ENCODE measurements around the gene ABCC8. TPM values are rescaled to one million over a fixed set of nuclear protein-coding genes. Genes with fewer than 3 reads are reported as not detected.

Gene ABCC8
- total RNA-seq, 1 donor from 2014 or later, result 3.7 TPM

DNA sequence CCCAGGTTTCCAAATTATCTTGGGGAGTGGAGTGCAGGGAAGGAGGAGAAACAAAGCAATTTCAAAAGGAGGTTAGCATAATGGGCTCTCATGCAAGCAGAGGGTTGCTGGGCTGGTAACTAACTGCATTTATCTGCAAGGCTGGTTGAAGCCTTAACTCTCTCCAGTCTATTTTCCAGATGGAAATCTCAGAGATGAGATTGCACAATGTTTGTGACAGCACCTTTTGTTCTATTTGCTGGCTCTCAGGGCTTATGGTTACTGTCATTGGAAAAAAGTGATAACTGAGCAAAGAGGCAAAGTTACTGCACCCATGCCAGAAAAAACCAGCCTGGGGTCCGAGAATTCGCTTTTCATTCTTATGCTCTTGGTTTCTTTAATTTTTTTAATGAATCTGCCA, 33.2 kb downstream of the ABCC8 start:
- Histone ChIP-seq H3K27me3 (ENCODE audit: control insufficient read depth in 3 of 3, insufficient read depth in 3 of 3, low read length in 3 of 3) (peaks cover 0 to 14% (median 4%) of the 10 kb centered on the region in 3 donors), H3K9ac (ENCODE audit: low read depth in 1 of 3, low read length in 3 of 3) (no peak overlapping the region)

DNA sequence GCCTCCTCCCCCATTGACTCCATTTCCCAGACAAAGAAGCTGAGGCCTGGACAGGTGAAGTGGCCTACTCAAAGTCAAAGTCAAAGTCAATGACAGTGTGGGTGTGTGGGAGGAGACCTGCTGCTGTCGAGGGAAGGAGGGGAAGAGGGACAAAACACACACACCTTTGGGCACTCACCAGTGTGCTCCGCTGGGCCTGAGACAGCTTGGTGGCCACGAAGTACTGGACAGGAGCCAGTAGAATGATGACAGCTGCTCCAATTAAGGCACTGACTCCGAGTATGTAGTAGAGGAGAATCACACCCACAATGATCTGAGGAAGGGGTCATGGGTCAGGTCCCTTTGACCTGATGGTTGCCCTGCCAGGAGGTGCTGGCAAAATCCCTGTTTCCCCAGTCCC, 33.6 kb downstream of the ABCC8 start:
- no peaks in the 10 kb centered on the region for H3K9me3 ChIP-seq (ENCODE audit: control insufficient read depth in 3 of 3, low read length in 3 of 3)
- H3K4me1 ChIP-seq (ENCODE audit: control insufficient read depth in 3 of 3, insufficient read depth in 3 of 3, low read length in 3 of 3), result peaks cover 0 to 7% (median 7%) of the 10 kb centered on the region in 3 donors
- no peak overlapping the region for H3K4me3 ChIP-seq (ENCODE audit: low read length in 3 of 3)
- H3K36me3 ChIP-seq (ENCODE audit: control insufficient read depth in 3 of 3, insufficient read depth in 3 of 3, low read length in 3 of 3), result no peaks in the 10 kb centered on the region
- peaks cover 0 to 14% (median 4%) of the 10 kb centered on the region in 3 donors for H3K27me3 ChIP-seq (ENCODE audit: control insufficient read depth in 3 of 3, insufficient read depth in 3 of 3, low read length in 3 of 3)
- H3K9ac ChIP-seq (ENCODE audit: low read depth in 1 of 3, low read length in 3 of 3), result no peak overlapping the region
- no peak overlapping the region for H3K27ac ChIP-seq (ENCODE audit: low read depth, low read length)

More for the DNA sequence above, 33.2 kb downstream of the ABCC8 start:
- no peaks in the 10 kb centered on the region for H3K36me3 ChIP-seq (ENCODE audit: control insufficient read depth in 3 of 3, insufficient read depth in 3 of 3, low read length in 3 of 3)
- no peaks in the 10 kb centered on the region for H3K9me3 ChIP-seq (ENCODE audit: control insufficient read depth in 3 of 3, low read length in 3 of 3)
- no peak overlapping the region for H3K27ac ChIP-seq (ENCODE audit: low read depth, low read length)
- peaks cover 0 to 7% (median 7%) of the 10 kb centered on the region in 3 donors for H3K4me1 ChIP-seq (ENCODE audit: control insufficient read depth in 3 of 3, insufficient read depth in 3 of 3, low read length in 3 of 3)
- no peak overlapping the region for H3K4me3 ChIP-seq (ENCODE audit: low read length in 3 of 3)

DNA sequence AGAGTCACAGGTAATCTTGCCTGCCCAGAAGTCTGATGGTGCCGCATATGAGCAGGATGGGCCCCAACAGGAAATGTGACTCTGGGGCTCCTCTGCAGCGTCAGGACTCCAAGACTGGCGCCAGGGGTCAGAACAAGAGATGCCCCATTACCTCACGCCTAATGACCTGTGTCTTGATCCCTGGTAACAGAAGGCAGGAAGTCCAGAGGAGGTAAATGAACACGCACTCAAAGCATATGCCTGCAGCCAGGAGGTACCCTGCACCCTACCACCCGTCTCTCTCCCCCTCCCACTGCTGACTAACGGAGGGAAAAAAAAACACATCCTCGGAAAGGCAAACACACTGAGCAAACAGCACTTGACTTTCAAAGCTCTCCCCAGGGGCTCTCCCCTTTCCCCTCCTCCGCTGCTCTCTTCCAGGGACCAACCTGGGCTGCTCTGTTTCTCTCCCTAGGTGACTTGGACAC, 37.3 kb downstream of the ABCC8 start:
- peaks cover 0 to 7% (median 6%) of the 10 kb centered on the region in 3 donors for H3K4me1 ChIP-seq (ENCODE audit: control insufficient read depth in 3 of 3, insufficient read depth in 3 of 3, low read length in 3 of 3)

DNA sequence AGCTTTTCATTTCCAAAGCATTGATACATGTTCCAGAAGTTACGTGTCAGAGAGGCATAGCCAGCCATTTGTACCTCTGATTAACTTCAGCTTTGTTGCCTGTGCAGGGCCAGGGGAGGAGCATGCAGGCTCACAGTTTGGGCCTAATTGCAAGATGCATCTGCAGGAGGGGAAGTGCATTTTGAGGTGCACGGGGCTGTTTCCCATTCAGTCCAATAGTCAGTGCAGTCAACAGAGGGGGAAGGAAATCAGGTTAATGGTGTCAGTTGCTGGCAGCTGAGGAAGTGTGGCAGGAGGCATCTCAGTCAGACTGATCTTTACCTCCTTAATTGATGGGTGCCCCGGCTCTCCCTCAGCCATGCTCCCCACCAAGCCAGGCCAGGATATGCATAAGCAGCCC, 39.3 kb downstream of the ABCC8 start:
- Histone ChIP-seq H3K36me3 (ENCODE audit: control insufficient read depth in 3 of 3, insufficient read depth in 3 of 3, low read length in 3 of 3) (no peaks in the 10 kb centered on the region), H3K27ac (ENCODE audit: low read depth, low read length) (no peak overlapping the region), H3K9me3 (ENCODE audit: control insufficient read depth in 3 of 3, low read length in 3 of 3) (no peaks in the 10 kb centered on the region), H3K4me3 (ENCODE audit: low read length in 3 of 3) (no peak overlapping the region), H3K9ac (ENCODE audit: low read depth in 1 of 3, low read length in 3 of 3) (no peak overlapping the region), H3K4me1 (ENCODE audit: control insufficient read depth in 3 of 3, insufficient read depth in 3 of 3, low read length in 3 of 3) (peaks cover 1 to 3% (median 3%) of the 10 kb centered on the region in 3 donors), H3K27me3 (ENCODE audit: control insufficient read depth in 3 of 3, insufficient read depth in 3 of 3, low read length in 3 of 3) (peaks cover 0 to 14% (median 0%) of the 10 kb centered on the region in 3 donors)

More for the DNA sequence above, 37.3 kb downstream of the ABCC8 start:
- H3K9me3 ChIP-seq (ENCODE audit: control insufficient read depth in 3 of 3, low read length in 3 of 3), result no peaks in the 10 kb centered on the region
- no peaks in the 10 kb centered on the region for H3K36me3 ChIP-seq (ENCODE audit: control insufficient read depth in 3 of 3, insufficient read depth in 3 of 3, low read length in 3 of 3)
- H3K9ac ChIP-seq (ENCODE audit: low read depth in 1 of 3, low read length in 3 of 3), result no peak overlapping the region
- H3K4me3 ChIP-seq (ENCODE audit: low read length in 3 of 3), result no peak overlapping the region
- H3K27ac ChIP-seq (ENCODE audit: low read depth, low read length), result no peak overlapping the region
- H3K27me3 ChIP-seq (ENCODE audit: control insufficient read depth in 3 of 3, insufficient read depth in 3 of 3, low read length in 3 of 3), result peaks cover 0 to 14% (median 3%) of the 10 kb centered on the region in 3 donors

DNA sequence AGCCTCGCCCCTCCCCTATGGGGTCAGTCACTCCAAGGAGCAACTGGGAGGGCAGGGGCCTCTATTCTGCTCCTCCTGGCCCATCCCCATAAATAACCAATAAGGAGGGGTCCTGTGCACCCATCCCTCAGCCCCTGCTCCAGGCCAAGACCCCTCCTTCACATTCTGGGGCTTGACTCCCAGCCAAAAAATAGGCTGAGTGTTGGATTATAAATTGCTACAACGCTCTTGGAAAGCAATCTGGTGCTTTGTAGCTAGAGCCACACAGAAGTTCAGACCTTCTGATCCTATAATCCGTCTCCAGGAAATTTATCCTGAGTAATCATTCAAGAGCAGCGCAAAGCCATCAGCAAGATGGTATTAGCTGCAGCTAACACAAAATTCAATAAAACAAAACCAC, 42.5 kb downstream of the ABCC8 start:
- H3K27ac ChIP-seq (ENCODE audit: low read depth, low read length), result no peak overlapping the region
- peaks cover 0 to 3% (median 0%) of the 10 kb centered on the region in 3 donors for H3K27me3 ChIP-seq (ENCODE audit: control insufficient read depth in 3 of 3, insufficient read depth in 3 of 3, low read length in 3 of 3)
- no peaks in the 10 kb centered on the region for H3K36me3 ChIP-seq (ENCODE audit: control insufficient read depth in 3 of 3, insufficient read depth in 3 of 3, low read length in 3 of 3)
- no peak overlapping the region for H3K9ac ChIP-seq (ENCODE audit: low read depth in 1 of 3, low read length in 3 of 3)
- no peak overlapping the region for H3K4me3 ChIP-seq (ENCODE audit: low read length in 3 of 3)
- H3K9me3 ChIP-seq (ENCODE audit: control insufficient read depth in 3 of 3, low read length in 3 of 3), result no peaks in the 10 kb centered on the region
- H3K4me1 ChIP-seq (ENCODE audit: control insufficient read depth in 3 of 3, insufficient read depth in 3 of 3, low read length in 3 of 3), result peaks cover 20 to 30% (median 21%) of the 10 kb centered on the region in 3 donors

DNA sequence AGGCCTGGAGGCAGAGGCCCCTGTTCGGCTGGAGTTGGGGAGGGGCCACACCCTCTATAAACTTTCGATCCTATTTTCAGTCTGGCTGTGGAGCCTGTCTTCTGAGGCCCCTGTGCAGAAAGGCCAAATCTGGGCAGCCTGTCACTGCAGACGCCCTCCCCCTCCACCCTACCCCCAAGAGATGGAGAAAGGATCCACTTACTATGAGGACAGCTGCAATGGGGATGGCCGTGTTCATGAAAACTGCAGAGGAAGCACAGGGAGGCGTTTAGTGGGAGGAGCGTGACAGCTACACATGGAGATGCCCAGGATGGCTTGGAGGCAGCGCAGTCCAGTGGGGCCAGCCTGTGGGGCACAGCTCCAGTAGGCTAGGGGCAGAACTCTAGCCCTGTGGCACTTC, 44.6 kb downstream of the ABCC8 start:
- Histone ChIP-seq H3K4me1 (ENCODE audit: control insufficient read depth in 3 of 3, insufficient read depth in 3 of 3, low read length in 3 of 3) (peaks cover 23 to 38% (median 27%) of the 10 kb centered on the region in 3 donors), H3K4me3 (ENCODE audit: low read length in 3 of 3) (no peak overlapping the region), H3K27ac (ENCODE audit: low read depth, low read length) (no peak overlapping the region), H3K9me3 (ENCODE audit: control insufficient read depth in 3 of 3, low read length in 3 of 3) (no peaks in the 10 kb centered on the region), H3K9ac (ENCODE audit: low read depth in 1 of 3, low read length in 3 of 3) (peak overlapping the region in 1 of 3 donors; percentile 33), H3K36me3 (ENCODE audit: control insufficient read depth in 3 of 3, insufficient read depth in 3 of 3, low read length in 3 of 3) (no peaks in the 10 kb centered on the region), H3K27me3 (ENCODE audit: control insufficient read depth in 3 of 3, insufficient read depth in 3 of 3, low read length in 3 of 3) (no peaks in the 10 kb centered on the region)

DNA sequence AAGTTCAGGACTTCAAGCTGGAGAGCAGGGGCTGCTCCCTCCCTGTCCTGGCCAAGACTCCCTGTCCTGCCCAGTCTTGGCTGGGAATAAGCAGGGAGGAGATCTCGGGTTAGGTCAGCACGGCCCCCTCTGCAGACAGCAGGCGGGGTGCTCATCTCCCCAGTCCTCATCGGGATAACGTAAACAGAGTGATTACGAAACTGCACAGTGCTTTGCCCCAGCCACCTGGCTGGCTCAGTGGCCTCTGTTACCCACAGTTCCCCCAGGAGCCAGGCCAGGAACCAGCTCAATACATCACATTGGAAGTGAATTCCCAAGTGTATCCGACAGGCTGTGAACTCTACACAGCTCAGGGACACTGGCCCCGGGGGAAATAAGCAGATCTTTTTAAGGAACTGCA, 45.5 kb downstream of the ABCC8 start:
- Histone ChIP-seq H3K4me1 (ENCODE audit: control insufficient read depth in 3 of 3, insufficient read depth in 3 of 3, low read length in 3 of 3) (peaks cover 23 to 38% (median 27%) of the 10 kb centered on the region in 3 donors), H3K4me3 (ENCODE audit: low read length in 3 of 3) (no peak overlapping the region), H3K27me3 (ENCODE audit: control insufficient read depth in 3 of 3, insufficient read depth in 3 of 3, low read length in 3 of 3) (no peaks in the 10 kb centered on the region), H3K9me3 (ENCODE audit: control insufficient read depth in 3 of 3, low read length in 3 of 3) (no peaks in the 10 kb centered on the region), H3K36me3 (ENCODE audit: control insufficient read depth in 3 of 3, insufficient read depth in 3 of 3, low read length in 3 of 3) (no peaks in the 10 kb centered on the region), H3K9ac (ENCODE audit: low read depth in 1 of 3, low read length in 3 of 3) (no peak overlapping the region), H3K27ac (ENCODE audit: low read depth, low read length) (no peak overlapping the region)

DNA sequence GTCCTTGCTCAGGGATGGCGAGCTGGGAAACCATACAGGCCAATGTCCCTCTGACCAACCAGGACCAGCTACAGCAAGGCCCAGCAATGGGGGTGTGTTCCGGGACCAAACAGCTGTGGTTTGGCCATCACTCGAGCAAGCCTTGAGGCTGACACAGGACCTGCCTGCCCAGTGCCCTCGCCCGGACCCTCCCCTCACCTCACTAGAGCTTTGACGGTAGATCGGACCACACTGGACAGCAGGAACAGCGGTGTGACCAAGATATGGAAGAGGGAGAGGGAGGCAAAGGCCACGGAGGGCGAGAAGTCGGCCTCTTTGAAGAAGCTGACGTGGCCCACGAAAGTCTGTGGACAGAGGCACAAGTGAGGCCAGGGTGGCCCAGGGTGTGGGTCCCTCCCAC, 46.0 kb downstream of the ABCC8 start:
- no peaks in the 10 kb centered on the region for H3K27me3 ChIP-seq (ENCODE audit: control insufficient read depth in 3 of 3, insufficient read depth in 3 of 3, low read length in 3 of 3)
- no peaks in the 10 kb centered on the region for H3K36me3 ChIP-seq (ENCODE audit: control insufficient read depth in 3 of 3, insufficient read depth in 3 of 3, low read length in 3 of 3)
- H3K9me3 ChIP-seq (ENCODE audit: control insufficient read depth in 3 of 3, low read length in 3 of 3), result no peaks in the 10 kb centered on the region
- no peak overlapping the region for H3K4me3 ChIP-seq (ENCODE audit: low read length in 3 of 3)
- H3K27ac ChIP-seq (ENCODE audit: low read depth, low read length), result no peak overlapping the region
- H3K4me1 ChIP-seq (ENCODE audit: control insufficient read depth in 3 of 3, insufficient read depth in 3 of 3, low read length in 3 of 3), result peaks cover 23 to 38% (median 27%) of the 10 kb centered on the region in 3 donors
- no peak overlapping the region for H3K9ac ChIP-seq (ENCODE audit: low read depth in 1 of 3, low read length in 3 of 3)

DNA sequence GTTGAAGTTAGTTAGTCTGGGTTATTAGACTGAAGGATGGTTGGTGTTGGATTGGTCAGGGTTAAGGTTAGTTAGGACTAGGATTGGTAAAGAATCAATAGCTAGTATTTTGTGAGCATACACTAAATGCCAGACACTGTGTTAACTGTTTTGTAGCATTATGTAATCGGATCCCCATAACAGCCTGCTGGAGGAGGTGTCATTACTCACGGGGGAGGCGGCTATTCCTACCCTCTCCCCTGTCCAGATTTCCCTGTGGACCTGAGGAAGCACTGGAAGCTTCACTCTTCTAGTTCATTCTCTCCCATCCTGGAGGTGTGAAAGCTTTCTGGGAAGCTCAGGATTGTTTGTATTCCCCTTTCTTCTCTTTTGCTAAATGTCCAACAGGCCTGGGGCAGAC, 47.7 kb downstream of the ABCC8 start:
- H3K9ac ChIP-seq (ENCODE audit: low read depth in 1 of 3, low read length in 3 of 3), result peak overlapping the region in 1 of 3 donors; percentile 20

DNA sequence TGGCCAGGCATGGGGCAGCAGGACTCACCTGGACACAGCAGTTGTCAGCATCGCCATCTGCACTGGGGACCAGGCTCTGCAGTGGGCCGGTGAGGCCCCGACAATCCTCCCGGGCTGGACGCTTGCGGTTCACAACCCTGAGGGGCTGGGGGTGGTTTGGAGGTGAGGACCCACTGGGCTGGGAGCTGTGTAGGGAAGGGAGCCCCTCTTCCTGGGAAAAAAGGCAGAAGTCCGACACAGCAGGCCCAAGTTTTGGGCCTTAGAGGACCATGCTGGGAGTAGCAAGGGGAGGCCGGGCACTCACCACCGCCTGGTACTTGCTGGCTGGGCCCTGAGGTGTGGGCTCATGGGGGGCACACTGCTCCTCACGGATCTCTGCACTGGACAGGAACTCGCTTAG, 48.4 kb downstream of the ABCC8 start:
- Histone ChIP-seq H3K27me3 (ENCODE audit: control insufficient read depth in 3 of 3, insufficient read depth in 3 of 3, low read length in 3 of 3) (no peaks in the 10 kb centered on the region), H3K4me3 (ENCODE audit: low read length in 3 of 3) (no peak overlapping the region), H3K27ac (ENCODE audit: low read depth, low read length) (no peak overlapping the region), H3K9me3 (ENCODE audit: control insufficient read depth in 3 of 3, low read length in 3 of 3) (no peaks in the 10 kb centered on the region), H3K4me1 (ENCODE audit: control insufficient read depth in 3 of 3, insufficient read depth in 3 of 3, low read length in 3 of 3) (peaks cover 23 to 38% (median 27%) of the 10 kb centered on the region in 3 donors), H3K9ac (ENCODE audit: low read depth in 1 of 3, low read length in 3 of 3) (no peak overlapping the region), H3K36me3 (ENCODE audit: control insufficient read depth in 3 of 3, insufficient read depth in 3 of 3, low read length in 3 of 3) (no peaks in the 10 kb centered on the region)

More for the DNA sequence above, 47.7 kb downstream of the ABCC8 start:
- no peaks in the 10 kb centered on the region for H3K27me3 ChIP-seq (ENCODE audit: control insufficient read depth in 3 of 3, insufficient read depth in 3 of 3, low read length in 3 of 3)
- H3K36me3 ChIP-seq (ENCODE audit: control insufficient read depth in 3 of 3, insufficient read depth in 3 of 3, low read length in 3 of 3), result no peaks in the 10 kb centered on the region
- H3K4me1 ChIP-seq (ENCODE audit: control insufficient read depth in 3 of 3, insufficient read depth in 3 of 3, low read length in 3 of 3), result peaks cover 23 to 38% (median 27%) of the 10 kb centered on the region in 3 donors
- no peak overlapping the region for H3K27ac ChIP-seq (ENCODE audit: low read depth, low read length)
- H3K4me3 ChIP-seq (ENCODE audit: low read length in 3 of 3), result no peak overlapping the region
- H3K9me3 ChIP-seq (ENCODE audit: control insufficient read depth in 3 of 3, low read length in 3 of 3), result no peaks in the 10 kb centered on the region
